Transverse colon (tissue), 4 donors: ENCODE measurements around the gene SPACA6. TPM values are rescaled to one million over a fixed set of nuclear protein-coding genes. Genes with fewer than 3 reads are reported as not detected.

Experiments used
- DNase-seq: peaks from one replicate; pipeline ENCODE4 v3.0.0-alpha.2; 2019
- H3K27ac ChIP-seq, 4 donors: fragments of 200-600 bp; sonication (generic); 2 replicates each; pipeline ENCODE4 v1.5.1; 2016 to 2018; ENCODE audit warnings: inconsistent platforms in 4 of 4
- H3K27me3 ChIP-seq: fragments of 200-600 bp; sonication (generic); 2 replicates; pipeline ENCODE4 v1.5.1; 2017; ENCODE audit warnings: inconsistent platforms
- H3K36me3 ChIP-seq, 4 donors: fragments of 200-600 bp; sonication (generic); 2 replicates each; pipeline ENCODE4 v1.5.1; 2017 to 2019; ENCODE audit warnings: inconsistent platforms in 4 of 4
- H3K4me1 ChIP-seq, 4 donors: fragments of 200-600 bp; sonication (generic); 2 replicates each; pipeline ENCODE4 v1.5.1; 2017 to 2020; ENCODE audit warnings: inconsistent platforms in 4 of 4
- H3K4me3 ChIP-seq, 4 donors: fragments of 200-600 bp; sonication (generic); 1 replicate in 1 of 4; 2 replicates in 3 of 4; pipeline versions ENCODE4 v1.5.1 to v1.6.1; 2017 to 2019; ENCODE audit warnings: inconsistent platforms in 4 of 4
- H3K9me3 ChIP-seq, 2 donors: fragments of 200-600 bp; sonication (generic); 2 replicates each; pipeline ENCODE4 v1.5.1; 2017 to 2019; ENCODE audit warnings: inconsistent platforms in 2 of 2
- EP300 ChIP-seq: sonication (generic); formaldehyde crosslinking; IDR thresholded peaks from one replicate; pipeline ENCODE4 v1.6.1; 2017; ENCODE audit warnings: antibody characterized with exemption, low read depth
- POLR2A ChIP-seq: fragments of 450-650 bp; IDR thresholded peaks from one replicate; pipeline ENCODE4 v1.6.1; 2016; ENCODE audit warnings: antibody characterized with exemption, mild to moderate bottlenecking, moderate library complexity
- POLR2AphosphoS5 ChIP-seq, 3 donors: sonication (generic); formaldehyde crosslinking; IDR thresholded peaks; one replicate each; pipeline ENCODE4 v1.6.1; 2016; ENCODE audit warnings: antibody characterized with exemption in 3 of 3
- WGBS, 2 donors: methylation state at CpG; one replicate each; pipeline ENCODE4 v1.1.5; 2018; ENCODE audit warnings: low coverage in 1 of 2; 5-methylcytosine and 5-hydroxymethylcytosine counted together
- in situ Hi-C, 4 donors: fragments of 200-750 bp; cut with MboI; loops; one replicate each; pipeline versions ENCODE4 v1.15.0 to v1.15.1; 2017; ENCODE audit warnings: low sequenced_read_pairs in 3 of 4, low pct_ligation_motif_present in 1 of 4, low pct_unique_long_range_greater_than_20kb in 1 of 4
- intact Hi-C: fragments of 100-400 bp; cut with DNase I; formaldehyde crosslinking; loops from one replicate; pipeline ENCODE4 v1.15.1; 2023; ENCODE audit warnings: low total_unique reads
- total RNA-seq, 4 donors: library from RNA; depleted of rRNA; stranded (reverse); fragments of >200 nt; gene quantifications; one replicate each; pipeline ENCODE4 v1.1.0, GENCODE V29; 2016
- TF ChIP-seq, protein P1 (sequence below), 5 experiments: fragments of 200-600 bp in 3 of 5; fragments of 450-650 bp in 2 of 5; sonication (generic) in 3 of 5; IDR thresholded peaks; 1 replicate in 2 of 5; 2 replicates in 3 of 5; pipeline ENCODE4 v1.5.1; 2016 to 2017; ENCODE audit warnings: antibody characterized with exemption in 5 of 5, inconsistent platforms in 3 of 5, mild to moderate bottlenecking in 2 of 5, moderate library complexity in 1 of 5

Gene SPACA6
- total RNA-seq, 4 donors from 2014 or later: 2.3 to 25.1 (median 12.4) TPM

DNA sequence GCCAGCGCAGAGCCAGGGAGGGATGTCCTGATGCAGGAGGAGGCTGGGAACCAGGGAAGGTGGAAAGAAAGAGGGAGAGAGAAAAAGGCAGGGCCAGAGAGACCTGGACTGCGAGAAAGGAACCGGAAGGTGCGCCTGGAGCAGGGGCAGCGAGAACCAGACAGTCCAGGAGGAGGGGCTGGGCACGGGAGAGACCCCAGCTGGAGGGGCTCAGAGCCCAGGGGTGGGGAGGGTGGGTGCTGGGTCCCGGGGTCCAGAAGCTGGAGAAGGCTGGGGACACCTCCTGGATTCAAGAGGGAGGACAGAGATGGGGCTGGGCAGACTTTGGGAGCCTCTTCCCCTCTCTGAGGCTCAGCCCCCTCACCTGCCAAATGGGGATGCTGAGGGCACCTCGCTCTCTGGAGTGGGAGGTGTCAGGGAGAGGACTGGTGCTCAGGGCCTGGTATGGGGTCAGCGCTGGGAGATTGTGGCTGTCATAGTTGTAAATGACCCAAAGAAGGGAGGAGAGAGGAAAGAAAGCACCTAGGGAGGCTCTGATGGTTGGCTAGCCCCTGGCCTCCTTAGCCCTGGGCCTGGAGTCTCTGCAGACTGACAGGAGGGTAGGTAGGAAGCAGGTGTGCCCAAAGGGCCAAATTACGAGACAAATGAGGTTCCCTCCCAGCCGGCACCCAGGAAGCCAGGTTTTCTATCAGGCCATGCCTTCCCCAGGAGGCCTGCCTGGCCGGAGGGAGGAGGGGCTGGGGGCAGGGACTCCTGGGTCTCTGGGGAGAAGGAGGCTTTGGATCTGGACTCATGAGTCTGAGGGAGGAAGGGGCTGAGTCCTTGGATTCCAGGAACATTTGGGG is 1.3 kb upstream of the SPACA6 start:
- Histone ChIP-seq H3K4me3 (peak overlapping the region in 3 of 4 donors; percentile 73 to 77 (median 77)), H3K4me1 (peaks cover 7 to 47% (median 19%) of the 10 kb centered on the region in 4 donors), H3K9me3 (no peaks in the 10 kb centered on the region), H3K27me3 (peaks cover 33% of the 10 kb centered on the region), H3K36me3 (no peaks in the 10 kb centered on the region), H3K27ac (peak overlapping the region; percentile 92 to 98 (median 96))
- no peak for DNase-seq
- no peak for TF ChIP-seq POLR2A
- TF ChIP-seq EP300: no peak
- TF ChIP-seq, protein P1, sequence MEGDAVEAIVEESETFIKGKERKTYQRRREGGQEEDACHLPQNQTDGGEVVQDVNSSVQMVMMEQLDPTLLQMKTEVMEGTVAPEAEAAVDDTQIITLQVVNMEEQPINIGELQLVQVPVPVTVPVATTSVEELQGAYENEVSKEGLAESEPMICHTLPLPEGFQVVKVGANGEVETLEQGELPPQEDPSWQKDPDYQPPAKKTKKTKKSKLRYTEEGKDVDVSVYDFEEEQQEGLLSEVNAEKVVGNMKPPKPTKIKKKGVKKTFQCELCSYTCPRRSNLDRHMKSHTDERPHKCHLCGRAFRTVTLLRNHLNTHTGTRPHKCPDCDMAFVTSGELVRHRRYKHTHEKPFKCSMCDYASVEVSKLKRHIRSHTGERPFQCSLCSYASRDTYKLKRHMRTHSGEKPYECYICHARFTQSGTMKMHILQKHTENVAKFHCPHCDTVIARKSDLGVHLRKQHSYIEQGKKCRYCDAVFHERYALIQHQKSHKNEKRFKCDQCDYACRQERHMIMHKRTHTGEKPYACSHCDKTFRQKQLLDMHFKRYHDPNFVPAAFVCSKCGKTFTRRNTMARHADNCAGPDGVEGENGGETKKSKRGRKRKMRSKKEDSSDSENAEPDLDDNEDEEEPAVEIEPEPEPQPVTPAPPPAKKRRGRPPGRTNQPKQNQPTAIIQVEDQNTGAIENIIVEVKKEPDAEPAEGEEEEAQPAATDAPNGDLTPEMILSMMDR (IDR thresholded peaks at IDR 0.05): no peak
- TF ChIP-seq POLR2AphosphoS5 (IDR thresholded peaks at IDR 0.05): no peak
- in situ Hi-C loops: no loop called here
- WGBS, 2 donors: 51 to 60% methylated on average over 1 to 12 of the region's 12 CpGs
- intact Hi-C loops: loop anchor here (10.0 kb wide), 2 partner anchors 317 to 573 kb away; partner anchors contain the start of genes NKG7 and ZNF766

DNA sequence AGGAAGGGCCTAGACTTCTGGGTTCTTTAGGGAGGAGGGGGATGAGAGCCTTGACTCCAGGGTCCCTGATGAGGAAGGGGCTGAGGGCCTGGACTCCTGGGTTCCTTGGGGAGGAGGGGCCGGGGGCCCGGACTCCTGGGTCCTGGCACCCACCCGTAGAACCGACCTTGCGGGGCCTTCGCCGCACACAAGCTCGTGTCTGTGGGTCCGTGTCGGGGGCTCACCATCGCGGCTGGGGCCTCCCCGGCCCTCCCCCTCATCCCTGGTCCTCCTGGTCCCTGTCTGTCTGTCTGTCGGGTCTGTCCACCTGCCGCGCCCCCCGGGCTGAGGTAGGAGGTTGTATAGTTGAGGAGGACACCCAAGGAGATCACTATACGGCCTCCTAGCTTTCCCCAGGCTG is 662 bp upstream of the SPACA6 start:
- WGBS, 2 donors: 72% methylated on average over 15 of the region's 18 CpGs; no CpG with 5 or more reads in 1 of the 2 donors
- Histone ChIP-seq H3K27me3 (peaks cover 32% of the 10 kb centered on the region), H3K27ac (peak overlapping the region in 3 of 4 donors; percentile 92 to 98 (median 97)), H3K4me1 (peaks cover 6 to 44% (median 18%) of the 10 kb centered on the region in 4 donors), H3K36me3 (no peaks in the 10 kb centered on the region), H3K4me3 (peak overlapping the region in 1 of 4 donors; percentile 77), H3K9me3 (no peaks in the 10 kb centered on the region)
- no peak for DNase-seq
- TF ChIP-seq, protein P1 (IDR thresholded peaks at IDR 0.05): no peak
- TF ChIP-seq POLR2A (no peak), EP300 (no peak)
- in situ Hi-C loops: no loop called here
- intact Hi-C loops: loop anchor here (10.0 kb wide), 2 partner anchors 318 to 572 kb away; partner anchors contain the start of genes NKG7 and ZNF766

DNA sequence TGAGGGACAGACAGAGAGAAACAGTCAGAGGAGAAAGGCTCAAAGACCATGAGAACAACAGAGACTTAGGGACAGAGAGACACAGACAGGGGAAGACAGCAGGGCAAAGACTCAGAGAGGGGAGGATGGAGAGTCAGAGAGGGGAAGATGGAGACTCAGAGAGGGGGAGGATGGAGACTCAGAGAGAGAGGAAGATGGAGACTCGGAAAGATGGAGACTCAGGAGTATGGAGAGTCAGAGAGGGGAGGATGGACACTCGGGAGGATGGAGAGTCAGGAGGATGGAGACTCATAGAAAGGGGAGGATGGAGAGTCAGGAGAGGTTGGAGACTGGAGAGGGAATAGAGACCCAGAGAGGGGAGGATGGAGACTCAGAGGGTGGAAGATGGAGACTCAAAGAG is 689 bp downstream of the SPACA6 start:
- Histone ChIP-seq H3K27me3 (peaks cover 18% of the 10 kb centered on the region), H3K36me3 (no peaks in the 10 kb centered on the region), H3K4me3 (no peak overlapping the region), H3K9me3 (no peaks in the 10 kb centered on the region), H3K27ac (peak overlapping the region in 1 of 4 donors; percentile 98), H3K4me1 (peaks cover 0 to 30% (median 11%) of the 10 kb centered on the region in 4 donors)
- 79 to 81% methylated on average over 2 of the region's 2 CpGs for WGBS, 2 donors
- intact Hi-C loops: loop anchor here (10.0 kb wide), 2 partner anchors 319 to 571 kb away; partner anchors contain the start of genes NKG7 and ZNF766
- DNase-seq: no peak
- TF ChIP-seq EP300 (no peak), POLR2AphosphoS5 (IDR thresholded peaks at IDR 0.05) (no peak), POLR2A (no peak)
- TF ChIP-seq, protein P1 (IDR thresholded peaks at IDR 0.05): no peak
- in situ Hi-C loops: no loop called here

GRCh38 chr19:51694318-51695085 is 1.4 kb downstream of the SPACA6 start:
- Histone ChIP-seq H3K4me3 (no peak overlapping the region), H3K9me3 (no peaks in the 10 kb centered on the region), H3K4me1 (peaks cover 0 to 26% (median 11%) of the 10 kb centered on the region in 4 donors), H3K36me3 (no peaks in the 10 kb centered on the region), H3K27ac (no peak overlapping the region), H3K27me3 (peaks cover 11% of the 10 kb centered on the region)
- DNase-seq: no peak
- no peak for TF ChIP-seq EP300
- TF ChIP-seq, protein P1 (IDR thresholded peaks at IDR 0.05): no peak
- TF ChIP-seq POLR2A: no peak
- TF ChIP-seq POLR2AphosphoS5 (IDR thresholded peaks at IDR 0.05): no peak
- in situ Hi-C loops (no loop called here), intact Hi-C loops (loop anchor here (10.0 kb wide), 2 partner anchors 320 to 570 kb away; partner anchors contain the start of genes NKG7 and ZNF766)
- 21 to 80% methylated on average over 2 to 10 of the region's 10 CpGs for WGBS, 2 donors
